CD4-positive, alpha-beta T cell treated with Interleukin-2 at 100 ng/mL for 4 hours (primary cell): ENCODE measurements around the gene ADAMTS7.
"Not testable (repeated sequence)": the region's sequence is repeated elsewhere in the genome, so short reads cannot be mapped to it uniquely, and the experiment has no call there.

Experiments used
- DNase-seq: peaks from one replicate; pipeline ENCODE4 v3.0.0-alpha.2; 2020; ENCODE audit warnings: low spot score

Gene ADAMTS7, protein sequence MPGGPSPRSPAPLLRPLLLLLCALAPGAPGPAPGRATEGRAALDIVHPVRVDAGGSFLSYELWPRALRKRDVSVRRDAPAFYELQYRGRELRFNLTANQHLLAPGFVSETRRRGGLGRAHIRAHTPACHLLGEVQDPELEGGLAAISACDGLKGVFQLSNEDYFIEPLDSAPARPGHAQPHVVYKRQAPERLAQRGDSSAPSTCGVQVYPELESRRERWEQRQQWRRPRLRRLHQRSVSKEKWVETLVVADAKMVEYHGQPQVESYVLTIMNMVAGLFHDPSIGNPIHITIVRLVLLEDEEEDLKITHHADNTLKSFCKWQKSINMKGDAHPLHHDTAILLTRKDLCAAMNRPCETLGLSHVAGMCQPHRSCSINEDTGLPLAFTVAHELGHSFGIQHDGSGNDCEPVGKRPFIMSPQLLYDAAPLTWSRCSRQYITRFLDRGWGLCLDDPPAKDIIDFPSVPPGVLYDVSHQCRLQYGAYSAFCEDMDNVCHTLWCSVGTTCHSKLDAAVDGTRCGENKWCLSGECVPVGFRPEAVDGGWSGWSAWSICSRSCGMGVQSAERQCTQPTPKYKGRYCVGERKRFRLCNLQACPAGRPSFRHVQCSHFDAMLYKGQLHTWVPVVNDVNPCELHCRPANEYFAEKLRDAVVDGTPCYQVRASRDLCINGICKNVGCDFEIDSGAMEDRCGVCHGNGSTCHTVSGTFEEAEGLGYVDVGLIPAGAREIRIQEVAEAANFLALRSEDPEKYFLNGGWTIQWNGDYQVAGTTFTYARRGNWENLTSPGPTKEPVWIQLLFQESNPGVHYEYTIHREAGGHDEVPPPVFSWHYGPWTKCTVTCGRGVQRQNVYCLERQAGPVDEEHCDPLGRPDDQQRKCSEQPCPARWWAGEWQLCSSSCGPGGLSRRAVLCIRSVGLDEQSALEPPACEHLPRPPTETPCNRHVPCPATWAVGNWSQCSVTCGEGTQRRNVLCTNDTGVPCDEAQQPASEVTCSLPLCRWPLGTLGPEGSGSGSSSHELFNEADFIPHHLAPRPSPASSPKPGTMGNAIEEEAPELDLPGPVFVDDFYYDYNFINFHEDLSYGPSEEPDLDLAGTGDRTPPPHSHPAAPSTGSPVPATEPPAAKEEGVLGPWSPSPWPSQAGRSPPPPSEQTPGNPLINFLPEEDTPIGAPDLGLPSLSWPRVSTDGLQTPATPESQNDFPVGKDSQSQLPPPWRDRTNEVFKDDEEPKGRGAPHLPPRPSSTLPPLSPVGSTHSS (N-terminal part only)

DNA sequence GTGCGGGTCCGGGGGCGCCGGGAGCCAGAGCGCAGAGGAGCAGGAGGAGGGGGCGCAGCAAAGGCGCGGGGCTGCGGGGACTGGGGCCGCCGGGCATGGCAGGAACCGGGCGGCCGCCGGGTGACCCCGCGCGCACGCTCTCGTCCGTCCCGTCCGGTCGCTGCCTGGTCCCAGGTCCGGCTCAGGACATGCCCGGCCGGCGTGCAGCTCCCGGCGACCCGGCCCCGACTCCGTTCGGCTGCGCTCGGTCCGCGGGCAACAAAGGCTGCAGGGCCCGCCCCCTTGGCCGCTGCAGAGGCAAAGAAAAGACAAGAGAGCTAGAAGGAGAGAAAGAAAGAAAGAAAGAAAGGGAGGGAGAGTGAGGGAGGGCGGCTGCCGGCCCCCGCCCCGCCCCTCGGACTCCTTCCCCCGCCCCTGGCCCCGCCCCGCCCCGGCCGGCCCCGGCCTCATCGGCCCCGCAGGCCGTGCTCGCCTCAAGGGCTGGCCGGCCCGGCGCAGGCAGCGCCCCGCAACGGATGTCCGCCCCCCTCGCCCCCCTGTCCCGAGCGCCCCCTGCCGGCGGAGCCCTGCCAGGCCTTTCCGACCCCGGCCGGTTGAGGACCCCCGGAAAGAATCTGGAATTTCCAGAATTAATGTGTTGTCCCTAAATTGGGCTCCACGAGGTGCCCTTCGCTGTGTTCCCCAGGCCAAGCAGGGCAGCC lies at the start of gene ADAMTS7:
Gene ADAMTS7, minus strand, starts transcription at position 341 of the 701 bp plus-strand sequence. Its CDS starts 244 bp downstream, at position 97.
- DNase-seq, result peak; percentile 27

DNA sequence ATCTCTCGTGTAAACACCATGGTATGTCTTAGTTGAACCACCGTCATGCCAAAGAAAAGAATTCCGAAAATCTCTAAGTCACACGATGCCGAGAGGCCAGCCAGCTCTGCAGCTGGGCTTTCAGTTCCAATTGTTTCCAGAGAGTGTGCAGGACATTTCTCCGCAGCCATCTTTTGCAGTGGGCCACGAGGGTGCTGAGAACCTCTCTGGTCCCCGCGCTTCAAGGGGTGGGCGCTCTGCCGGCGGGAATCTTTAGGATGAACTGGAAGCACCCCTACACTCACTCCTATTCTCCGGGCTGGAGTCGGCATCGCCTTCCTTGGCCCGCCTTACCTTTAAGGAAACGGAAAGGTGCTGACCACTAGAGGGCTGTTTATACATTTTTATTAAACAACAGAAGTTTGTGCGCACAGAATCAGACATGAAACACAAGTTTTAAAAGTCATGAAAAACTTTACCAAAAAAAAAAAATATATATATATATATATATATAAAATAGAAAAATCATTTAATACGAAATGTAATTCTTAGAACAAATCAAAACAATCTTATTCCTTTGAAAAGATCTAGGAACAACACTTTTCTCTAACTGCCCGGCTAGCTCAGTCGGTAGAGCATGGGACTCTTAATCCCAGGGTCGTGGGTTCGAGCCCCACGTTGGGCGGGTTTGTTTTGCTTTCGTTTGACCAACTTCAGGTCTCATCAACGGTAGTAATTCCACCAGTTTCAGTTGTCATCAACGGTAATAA lies 48.9 kb upstream of the ADAMTS7 start:
- peak; percentile 79 for DNase-seq

DNA sequence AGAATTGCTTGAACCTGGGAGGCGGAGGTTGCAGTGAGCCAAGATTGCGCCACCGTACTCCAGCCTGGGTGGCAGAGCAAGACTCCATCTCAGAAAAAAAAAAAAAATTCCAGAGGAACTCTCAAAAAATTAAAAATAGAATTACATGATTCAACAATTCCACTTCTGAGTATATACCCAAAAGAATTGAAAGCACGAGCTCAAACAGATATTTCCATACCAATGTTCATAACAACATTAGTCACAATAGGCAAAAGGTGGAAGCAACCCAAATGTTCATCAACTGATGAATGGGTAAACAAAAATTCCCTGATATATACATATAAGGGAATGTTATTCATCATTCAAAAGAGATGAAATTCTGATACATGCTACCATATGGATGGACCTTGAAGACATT lies 44.5 kb upstream of the ADAMTS7 start:
- no peak for DNase-seq

DNA sequence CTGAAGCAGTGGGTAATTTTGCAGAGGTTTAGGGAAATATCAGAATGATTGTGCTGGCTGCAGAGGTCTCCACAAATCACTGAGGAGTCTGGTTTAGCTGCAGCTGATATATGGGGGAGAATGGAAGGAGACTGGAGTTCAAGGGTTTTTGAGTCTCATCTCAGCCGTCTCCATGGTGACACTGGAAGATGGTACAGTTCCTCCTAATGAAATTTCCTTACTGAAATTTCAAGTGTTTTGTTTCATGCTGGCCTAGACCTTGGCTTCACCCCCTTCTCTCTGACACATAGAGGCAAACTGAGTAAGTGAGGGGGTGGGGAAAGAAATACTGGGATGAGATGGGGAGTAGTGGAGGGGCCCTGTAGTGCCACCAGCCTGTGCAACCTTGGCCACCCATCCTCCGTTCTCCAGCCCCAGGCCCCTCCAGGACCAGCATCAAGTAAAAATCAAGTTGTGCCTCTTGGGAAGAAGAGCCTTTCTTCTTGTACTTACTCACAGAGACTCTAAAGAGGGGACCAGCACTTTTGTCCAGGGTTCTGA lies 43.6 kb upstream of the ADAMTS7 start:
- DNase-seq, result no peak

GRCh38 chr15:78853500-78853899 lies 42.2 kb upstream of the ADAMTS7 start:
- no peak for DNase-seq

DNA sequence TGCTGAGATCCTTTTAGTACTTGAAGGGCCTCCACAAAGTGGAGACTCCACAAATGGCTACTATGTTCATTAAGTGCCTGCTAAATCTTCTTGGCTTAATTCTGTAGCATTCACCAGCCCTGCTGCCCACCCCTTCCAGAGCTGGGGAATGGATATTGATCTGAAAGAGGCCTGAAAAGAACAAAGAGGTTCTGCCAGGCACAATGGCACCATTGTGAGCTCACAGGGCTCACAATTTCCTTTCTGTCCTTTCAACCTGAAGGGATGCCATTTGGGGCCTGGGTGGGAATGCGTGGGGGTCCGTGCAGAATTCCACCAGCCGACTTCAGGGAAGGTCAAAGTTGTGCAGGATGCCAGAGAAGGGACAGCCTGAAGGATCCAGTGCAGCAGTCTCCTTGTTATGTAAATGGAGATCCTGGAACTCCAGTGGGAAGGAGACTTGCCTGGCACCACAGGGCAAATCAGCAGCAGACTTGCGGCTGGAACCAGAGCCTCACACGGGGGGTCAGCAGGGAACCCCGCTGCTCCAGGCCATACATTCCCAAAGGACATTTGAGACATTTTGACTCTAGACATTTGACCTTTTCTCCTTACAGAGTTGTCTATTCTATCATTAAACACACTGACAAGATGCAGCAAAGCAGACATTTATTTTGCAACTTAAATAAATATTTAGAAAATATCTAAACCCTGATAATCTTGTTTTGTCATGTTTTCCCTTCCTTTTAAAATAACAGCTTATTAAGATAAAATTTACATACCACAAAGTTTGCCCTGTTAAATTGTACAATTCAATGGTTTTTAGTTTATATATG lies 39.9 kb upstream of the ADAMTS7 start:
- no peak for DNase-seq

DNA sequence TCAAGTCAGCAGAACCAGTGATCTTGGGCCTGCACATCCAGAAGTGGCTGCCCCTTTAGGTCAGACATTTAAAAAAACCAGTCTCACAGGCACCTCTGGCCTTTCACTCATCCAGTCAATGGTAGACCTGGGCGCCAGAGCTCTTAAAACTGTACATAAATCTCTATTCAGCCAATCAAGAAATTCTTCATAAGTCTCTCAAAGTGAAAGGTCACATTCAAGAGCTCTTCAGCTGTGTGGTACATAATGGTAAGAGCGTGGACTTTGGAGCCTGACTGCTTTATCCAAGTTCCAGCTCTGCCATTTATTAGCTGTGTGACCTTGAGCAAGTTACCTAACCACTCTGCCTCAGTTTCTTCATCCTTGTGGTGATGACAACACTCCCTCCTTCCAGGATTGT lies 39.1 kb upstream of the ADAMTS7 start:
- DNase-seq, result no peak

DNA sequence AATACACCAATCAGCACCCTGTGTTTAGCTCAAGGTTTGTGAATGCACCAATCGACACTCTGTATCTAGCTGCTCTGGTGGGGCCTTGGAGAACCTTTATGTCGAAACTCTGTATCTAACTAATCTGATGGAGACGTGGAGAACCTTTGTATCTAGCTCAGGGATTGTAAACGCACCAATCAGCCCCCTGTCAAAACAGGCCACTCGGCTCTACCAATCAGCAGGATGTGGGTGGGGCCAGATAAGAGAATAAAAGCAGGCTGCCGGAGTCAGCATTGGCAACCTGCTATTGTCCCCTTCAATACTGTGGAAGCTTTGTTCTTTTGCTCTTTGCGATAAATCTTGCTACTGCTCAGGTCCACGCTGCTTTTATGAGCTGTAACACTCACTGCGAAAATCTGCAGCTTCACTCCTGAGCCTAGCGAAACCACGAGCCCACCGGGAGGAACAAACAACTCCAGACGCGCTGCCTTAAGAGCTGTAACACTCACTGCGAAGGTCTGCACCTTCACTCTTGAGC lies 36.2 kb upstream of the ADAMTS7 start:
- not testable (repeated sequence) for DNase-seq

GRCh38 chr15:78846906-78847305 lies 35.6 kb upstream of the ADAMTS7 start:
- DNase-seq, result not testable (repeated sequence)

- DNase-seq, result no peak
These were observed 31.3 kb upstream of the ADAMTS7 start for GRCh38 chr15:78842519-78842918.

DNA sequence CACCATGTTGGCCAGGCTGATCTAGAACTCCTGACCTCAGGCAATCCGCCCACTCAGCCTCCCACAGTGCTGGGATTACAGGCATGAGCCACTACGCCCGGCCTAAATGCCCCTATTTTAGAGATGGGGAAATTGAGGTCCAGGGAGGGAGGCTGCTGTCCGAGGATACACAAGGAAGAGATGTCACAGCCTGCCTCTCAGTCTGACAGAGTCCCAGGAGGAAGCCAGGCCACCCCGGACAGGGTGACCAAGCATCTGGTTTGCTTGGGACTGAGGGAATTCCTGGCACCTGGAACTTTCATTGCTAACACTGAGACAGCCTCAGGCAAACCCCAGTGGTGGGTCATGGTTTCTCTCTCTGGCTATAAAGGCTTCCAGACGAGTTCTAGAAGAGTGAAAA lies 30.6 kb upstream of the ADAMTS7 start:
- DNase-seq, result no peak

GRCh38 chr15:78841376-78841706 lies 30.1 kb upstream of the ADAMTS7 start:
- no peak for DNase-seq

- DNase-seq, result no peak
These were observed 29.6 kb upstream of the ADAMTS7 start for GRCh38 chr15:78840661-78841375.

DNA sequence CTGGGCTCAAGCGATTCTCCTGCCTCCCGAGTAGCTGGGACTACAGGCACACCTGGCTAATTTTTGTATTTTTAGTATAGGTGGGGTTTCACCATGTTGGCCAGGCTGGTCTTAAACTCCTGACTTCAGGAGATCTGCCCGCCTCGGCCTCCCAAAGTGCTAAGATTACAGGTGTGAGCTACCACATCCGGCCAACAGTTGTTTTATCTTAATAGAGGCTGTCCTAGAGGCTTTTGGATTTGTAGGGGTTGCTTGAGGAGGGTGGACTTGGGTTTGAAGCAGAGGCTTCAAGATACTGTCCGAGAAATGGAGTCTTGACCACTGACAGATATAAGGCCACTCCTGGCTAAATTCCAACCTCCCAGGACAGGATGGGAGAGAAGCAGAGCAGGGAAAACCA lies 27.9 kb upstream of the ADAMTS7 start:
- not testable (repeated sequence) for DNase-seq

- no peak for DNase-seq
These were observed 27.2 kb upstream of the ADAMTS7 start for GRCh38 chr15:78838489-78838888.

- DNase-seq, result no peak
These were observed 26.3 kb upstream of the ADAMTS7 start for GRCh38 chr15:78837543-78837942.

- no peak for DNase-seq
These were observed 25.9 kb upstream of the ADAMTS7 start for GRCh38 chr15:78837131-78837530.

- no peak for DNase-seq
These were observed 25.1 kb upstream of the ADAMTS7 start for GRCh38 chr15:78836333-78836732.
